ENCODE data around the gene SEMG2. TPM values are rescaled to one million over a fixed set of nuclear protein-coding genes. Genes with fewer than 3 reads are reported as not detected.

Gene SEMG2
- total RNA-seq, 2 donors from 2014 or later = not detected

- no peak overlapping the region for H3K4me3 ChIP-seq
- no peak for DNase-seq
- H3K27ac ChIP-seq = no peak overlapping the region
- no peak overlapping the region for H3K9ac ChIP-seq (ENCODE audit: low read depth in 2 of 2, low read length in 2 of 2)
- H3K9me3 ChIP-seq = no peaks in the 10 kb centered on the region
- no peak for TF ChIP-seq CTCF (IDR thresholded peaks at IDR 0.05)
- no peaks in the 10 kb centered on the region for H3K36me3 ChIP-seq
- H3K4me1 ChIP-seq = no peaks in the 10 kb centered on the region
- H3K27me3 ChIP-seq = no peaks in the 10 kb centered on the region
- intact Hi-C loops (cut with DNase I) = no loop called here
Measured at GRCh38 chr20:45212836-45213235, 8.3 kb upstream of the SEMG2 start.

GRCh38 chr20:45218124-45218523, 3.0 kb upstream of the SEMG2 start:
- no peaks in the 10 kb centered on the region for H3K27me3 ChIP-seq
- no peaks in the 10 kb centered on the region for H3K36me3 ChIP-seq
- no peaks in the 10 kb centered on the region for H3K4me1 ChIP-seq
- intact Hi-C loops (cut with DNase I) = no loop called here
- no peak overlapping the region for H3K4me3 ChIP-seq
- H3K27ac ChIP-seq = no peak overlapping the region
- DNase-seq = no peak
- no peaks in the 10 kb centered on the region for H3K9me3 ChIP-seq
- H3K9ac ChIP-seq (ENCODE audit: low read depth in 2 of 2, low read length in 2 of 2) = no peak overlapping the region
- TF ChIP-seq CTCF (IDR thresholded peaks at IDR 0.05) = no peak

GRCh38 chr20:45218636-45219035, 2.5 kb upstream of the SEMG2 start:
- Histone ChIP-seq H3K36me3 (no peaks in the 10 kb centered on the region), H3K27me3 (no peaks in the 10 kb centered on the region), H3K4me3 (no peak overlapping the region), H3K9ac (ENCODE audit: low read depth in 2 of 2, low read length in 2 of 2) (no peak overlapping the region), H3K9me3 (no peaks in the 10 kb centered on the region), H3K4me1 (no peaks in the 10 kb centered on the region), H3K27ac (no peak overlapping the region)
- intact Hi-C loops (cut with DNase I) = no loop called here
- no peak for TF ChIP-seq CTCF (IDR thresholded peaks at IDR 0.05)
- DNase-seq = no peak

- Histone ChIP-seq H3K27me3 (no peaks in the 10 kb centered on the region), H3K9ac (ENCODE audit: low read depth in 2 of 2, low read length in 2 of 2) (no peak overlapping the region), H3K27ac (no peak overlapping the region), H3K36me3 (no peaks in the 10 kb centered on the region), H3K4me3 (no peak overlapping the region), H3K4me1 (no peaks in the 10 kb centered on the region), H3K9me3 (no peaks in the 10 kb centered on the region)
- intact Hi-C loops (cut with DNase I) = no loop called here
- no peak for DNase-seq
- TF ChIP-seq CTCF (IDR thresholded peaks at IDR 0.05) = no peak
Measured at GRCh38 chr20:45223136-45223535, 2.0 kb downstream of the SEMG2 start.

- intact Hi-C loops (cut with DNase I) = no loop called here
- no peak for DNase-seq
- H3K9ac ChIP-seq (ENCODE audit: low read depth in 2 of 2, low read length in 2 of 2) = no peak overlapping the region
Measured at GRCh38 chr20:45226287-45226686, 5.1 kb downstream of the SEMG2 start.

More at GRCh38 chr20:45226287-45226686, 5.1 kb downstream of the SEMG2 start:
- Histone ChIP-seq H3K27me3 (no peaks in the 10 kb centered on the region), H3K9me3 (no peaks in the 10 kb centered on the region), H3K27ac (no peak overlapping the region), H3K4me1 (no peaks in the 10 kb centered on the region), H3K36me3 (no peaks in the 10 kb centered on the region), H3K4me3 (no peak overlapping the region)
- no peak for TF ChIP-seq CTCF (IDR thresholded peaks at IDR 0.05)
